Measurements from ENCODE around the gene PSMB11.

Gene PSMB11

GRCh38 chr14:23060536-23061260, 18.7 kb downstream of the PSMB11 start:
- DNase-seq (ENCODE audit: low read depth), result no peak

GRCh38 chr14:23062002-23062401, 20.0 kb downstream of the PSMB11 start:
- DNase-seq (ENCODE audit: low read depth), result peak; percentile 98

DNA sequence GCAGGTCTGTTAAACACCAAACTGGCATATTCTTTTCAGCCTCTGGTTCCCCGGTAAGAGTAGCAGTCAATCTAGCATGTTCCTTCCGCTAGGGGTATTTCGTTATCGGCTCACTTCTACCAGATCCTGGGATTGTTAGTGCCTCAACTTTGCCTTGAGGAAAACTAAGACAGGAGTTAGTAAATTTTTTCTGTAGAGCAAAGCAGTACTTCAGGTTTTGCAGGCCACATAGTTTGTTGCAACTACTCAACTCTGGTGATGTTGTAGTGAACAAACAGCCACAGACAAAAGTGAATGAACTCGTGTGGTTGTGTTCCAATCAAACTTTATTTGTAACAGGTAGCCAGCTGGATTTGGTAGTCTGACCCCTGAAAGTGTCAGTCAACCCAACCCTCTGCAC, 21.6 kb downstream of the PSMB11 start:
- DNase-seq (ENCODE audit: low read depth), result no peak

GRCh38 chr14:23066368-23066767, 24.4 kb downstream of the PSMB11 start:
- no peak for DNase-seq (ENCODE audit: low read depth)

- DNase-seq (ENCODE audit: low read depth), result no peak
Measured at GRCh38 chr14:23066855-23067744, 25.1 kb downstream of the PSMB11 start.

DNA sequence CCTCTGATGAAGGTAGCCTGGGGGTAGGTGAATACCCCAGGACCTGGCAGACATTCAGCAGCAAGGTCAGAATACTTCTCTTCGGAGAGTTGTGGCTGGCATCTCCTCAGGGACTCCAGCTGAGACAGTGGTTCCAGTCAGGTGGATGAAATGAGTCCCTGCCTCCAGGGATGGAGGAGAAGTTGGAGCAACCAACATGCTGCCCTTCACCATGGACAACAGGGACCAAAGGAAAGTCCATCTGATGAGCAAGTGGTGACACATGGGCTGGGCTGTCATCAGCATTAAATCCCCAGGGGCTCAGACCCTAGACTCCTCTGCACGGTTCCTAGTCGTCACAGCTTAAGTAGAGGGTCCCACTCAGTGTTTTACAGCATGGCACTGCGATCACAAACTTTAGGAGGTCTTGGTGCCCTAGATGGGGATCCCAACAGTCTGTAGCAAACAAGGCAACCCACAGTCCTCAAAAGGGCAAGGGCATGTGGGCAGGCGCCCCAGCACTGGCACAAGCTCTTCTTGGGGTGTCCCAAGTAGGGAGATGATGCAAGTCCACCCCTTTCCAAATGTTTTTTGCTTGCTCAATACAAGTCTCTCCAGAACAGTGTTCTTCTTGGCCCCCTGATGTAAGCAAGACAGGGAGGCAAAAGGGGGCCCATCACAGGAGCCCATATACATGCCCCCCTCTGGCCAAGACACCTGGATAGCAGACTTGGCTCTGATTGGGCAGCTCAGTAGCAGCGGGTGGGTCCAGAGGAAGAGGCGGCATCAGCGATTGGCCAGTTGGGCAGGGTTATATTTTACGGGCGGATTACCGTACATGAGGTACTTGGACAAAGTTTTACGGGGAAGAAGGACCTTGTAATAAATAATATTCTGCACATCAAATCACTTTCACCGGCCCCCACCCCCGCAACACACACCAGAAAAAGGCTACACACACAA, 26.1 kb downstream of the PSMB11 start:
- no peak for DNase-seq (ENCODE audit: low read depth)

DNA sequence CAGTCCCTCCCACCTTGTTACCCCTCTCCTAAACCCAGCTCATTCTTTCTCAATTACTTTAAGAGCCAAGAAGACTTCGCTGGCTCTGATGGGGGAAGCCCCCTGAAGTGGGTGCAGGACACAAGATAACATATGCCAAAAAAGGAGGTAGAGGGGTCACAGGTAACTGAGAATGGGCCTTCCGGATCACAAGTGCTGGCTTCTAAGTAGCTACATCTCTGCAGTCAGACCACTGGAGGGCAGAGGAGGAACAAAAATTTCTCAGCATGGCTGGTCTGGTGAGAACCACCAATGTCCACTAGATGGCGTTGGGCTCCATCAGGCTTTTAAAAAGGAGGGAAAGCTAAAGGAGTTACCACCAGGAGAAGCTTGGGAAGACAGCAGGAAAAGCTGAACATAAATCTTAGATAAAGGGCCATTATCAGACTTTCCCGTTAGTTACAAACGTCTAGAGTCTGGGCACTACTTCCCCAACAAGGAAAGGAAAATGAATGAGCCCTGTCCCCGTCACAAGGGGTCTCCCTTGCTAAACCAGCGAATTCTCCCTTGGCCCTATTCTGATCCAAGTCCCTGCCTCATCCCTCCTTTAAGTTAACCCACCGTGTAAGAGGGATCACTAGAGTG, 26.9 kb downstream of the PSMB11 start:
- peak; percentile 89 for DNase-seq (ENCODE audit: low read depth)

DNA sequence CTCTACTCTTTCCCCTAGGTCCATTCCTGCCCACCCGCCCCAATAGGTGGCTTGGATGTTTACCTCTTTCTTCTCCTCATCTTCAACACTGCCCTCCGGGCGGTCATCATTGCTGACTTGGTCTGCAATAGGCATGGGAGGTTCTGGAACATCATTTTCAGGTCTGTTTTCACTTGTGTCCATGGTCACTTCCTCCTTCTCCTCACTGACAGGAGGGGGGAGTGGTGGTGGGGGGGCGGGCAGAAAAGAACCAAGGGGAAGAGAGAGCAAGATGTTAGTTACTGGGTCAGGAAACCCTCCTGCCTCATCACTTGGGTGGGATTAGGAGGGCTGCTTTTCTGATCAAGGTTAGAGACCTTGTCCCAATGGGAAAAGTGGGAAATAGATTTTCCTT, 27.4 kb downstream of the PSMB11 start:
- DNase-seq (ENCODE audit: low read depth), result no peak

DNA sequence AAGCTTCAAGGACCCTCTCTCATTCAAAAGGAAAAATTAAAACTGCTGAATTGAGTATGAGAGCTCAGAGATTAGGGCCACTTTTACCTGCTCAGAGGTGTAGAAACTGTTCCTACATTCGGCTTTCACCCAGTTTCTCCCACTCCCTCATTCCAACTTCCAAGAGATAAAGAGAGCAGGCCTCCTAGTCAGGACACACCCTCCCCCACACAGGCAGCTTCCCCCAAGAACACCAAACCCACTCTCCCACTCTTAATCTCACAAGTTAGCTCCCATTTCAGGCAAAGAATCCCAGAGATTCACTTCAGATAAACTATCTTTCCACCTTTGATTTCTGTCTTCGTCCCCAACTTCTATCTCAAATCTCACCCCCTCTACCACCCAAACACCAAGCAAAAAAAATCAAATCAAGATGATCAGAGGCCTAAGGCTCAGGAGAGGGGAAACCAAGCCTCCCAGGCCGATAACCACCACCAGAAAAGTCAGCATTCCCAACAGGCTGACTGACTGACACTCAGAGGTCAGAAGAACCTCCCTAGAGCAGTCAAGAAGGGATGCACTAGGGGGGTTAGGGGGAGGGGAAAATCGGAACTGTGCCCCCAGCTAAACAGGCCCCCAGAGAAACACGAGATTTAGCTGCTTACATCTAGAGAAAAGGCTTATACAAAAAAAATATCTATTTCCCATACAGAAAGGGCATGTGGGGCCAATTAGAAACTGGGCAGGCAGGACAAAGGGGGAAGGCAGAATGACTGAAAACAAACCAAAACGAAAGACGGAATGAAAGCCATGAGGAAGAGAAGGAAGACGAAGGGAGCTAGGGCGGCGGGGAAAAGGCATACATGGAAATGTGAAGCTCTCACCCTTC, 28.5 kb downstream of the PSMB11 start:
- no peak for DNase-seq (ENCODE audit: low read depth)

DNA sequence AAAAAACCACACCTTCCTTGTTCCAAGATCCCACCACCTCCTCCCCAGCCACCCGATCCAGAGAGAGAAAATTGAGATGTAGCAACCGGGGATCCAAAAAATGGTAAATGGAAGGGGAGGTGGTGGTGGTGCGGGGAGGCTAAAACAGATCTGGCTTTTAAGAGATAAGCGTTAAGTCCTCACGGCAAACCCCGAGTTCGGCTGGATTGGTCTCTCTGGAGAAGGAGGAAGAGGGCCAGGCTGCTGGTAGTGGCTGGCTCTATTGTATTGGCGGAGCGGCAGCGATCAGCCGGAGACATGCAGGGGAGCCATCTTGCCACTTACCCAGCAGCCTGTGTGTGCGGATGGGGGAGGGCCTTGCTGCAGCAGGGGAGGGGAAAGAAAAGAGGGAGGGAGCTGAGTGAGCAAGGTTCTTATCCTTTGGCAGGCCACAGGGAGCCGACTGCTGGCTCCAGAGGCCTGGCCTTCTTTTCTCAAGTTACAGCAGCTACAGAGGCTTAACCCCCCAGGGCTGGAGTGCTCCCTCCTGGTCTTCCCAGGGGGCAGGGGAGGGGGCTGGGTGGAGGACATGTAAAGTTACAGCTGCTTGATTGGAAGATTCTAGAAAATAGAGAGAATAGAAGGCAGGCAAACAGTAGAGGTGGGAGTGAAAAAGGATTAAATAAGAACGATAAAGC, 29.4 kb downstream of the PSMB11 start:
- DNase-seq (ENCODE audit: low read depth), result peak; percentile 98

DNA sequence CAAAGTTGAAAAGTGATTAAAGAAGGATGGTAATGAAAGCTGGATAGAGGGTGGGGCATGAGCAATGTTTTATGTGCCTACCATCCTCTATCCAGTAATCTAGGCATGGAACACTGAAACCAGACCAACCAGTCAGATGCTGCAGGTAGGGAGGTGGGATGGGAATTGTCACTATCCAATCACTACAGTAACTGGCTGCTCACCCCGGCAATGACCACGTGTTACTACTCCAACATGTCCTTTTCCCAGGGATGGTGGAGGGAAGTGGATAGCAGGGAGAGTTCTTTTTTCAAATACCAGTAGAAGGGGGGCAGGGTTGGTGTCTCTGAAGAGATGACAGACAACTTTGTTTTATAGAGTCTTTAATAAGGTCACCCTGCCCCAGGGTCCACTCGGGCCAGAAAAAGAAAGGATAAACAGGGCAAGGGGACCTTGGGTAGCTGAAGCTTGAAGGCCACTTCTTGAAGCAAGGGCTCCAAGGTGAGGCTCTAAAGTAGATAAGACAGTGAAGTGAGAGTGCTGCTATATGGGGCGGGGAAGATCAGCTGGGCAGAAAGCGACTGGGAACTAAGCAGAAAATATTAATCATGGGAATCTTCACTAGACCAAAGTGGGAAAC, 30.0 kb downstream of the PSMB11 start:
- DNase-seq (ENCODE audit: low read depth), result no peak

DNA sequence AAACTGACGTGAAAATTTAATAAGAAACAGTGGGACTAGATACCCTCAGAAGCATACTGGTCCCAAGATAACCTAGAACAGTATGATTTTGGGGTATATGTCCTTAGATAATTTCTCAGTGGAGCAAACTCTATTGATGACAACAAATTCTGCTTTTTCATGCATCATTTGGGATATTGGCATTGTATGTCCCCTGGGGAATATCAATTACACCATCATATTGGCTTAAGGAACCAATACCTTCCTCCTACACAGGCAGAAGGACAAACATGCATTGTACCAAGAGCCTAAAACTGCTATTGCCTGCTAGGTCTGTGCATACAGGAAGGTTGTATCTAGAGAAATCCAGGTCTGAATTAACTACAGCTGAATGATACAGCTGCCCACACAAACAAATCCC, 32.9 kb downstream of the PSMB11 start:
- DNase-seq (ENCODE audit: low read depth), result no peak

- no peak for DNase-seq (ENCODE audit: low read depth)
Measured at GRCh38 chr14:23076785-23077408, 34.9 kb downstream of the PSMB11 start.

DNA sequence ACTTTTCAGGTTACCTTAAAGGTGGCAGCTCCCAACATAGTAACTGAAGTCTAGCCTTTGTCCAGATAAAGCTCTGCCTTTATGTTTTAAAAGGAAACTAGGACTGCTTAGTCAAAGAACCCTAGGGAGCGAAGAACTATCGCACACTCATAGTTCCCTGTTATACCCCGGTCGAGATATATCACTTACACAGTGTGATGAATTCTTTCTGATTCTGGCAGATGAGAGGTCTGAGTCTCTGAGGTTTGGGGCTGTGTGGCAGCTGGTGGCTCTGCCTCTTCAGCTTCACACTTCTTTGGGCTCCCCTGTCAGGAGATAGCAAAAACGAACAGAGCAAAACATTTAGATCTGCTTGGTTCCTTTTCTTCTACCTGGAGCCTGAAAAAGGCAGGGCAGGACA, 36.0 kb downstream of the PSMB11 start:
- DNase-seq (ENCODE audit: low read depth), result no peak

DNA sequence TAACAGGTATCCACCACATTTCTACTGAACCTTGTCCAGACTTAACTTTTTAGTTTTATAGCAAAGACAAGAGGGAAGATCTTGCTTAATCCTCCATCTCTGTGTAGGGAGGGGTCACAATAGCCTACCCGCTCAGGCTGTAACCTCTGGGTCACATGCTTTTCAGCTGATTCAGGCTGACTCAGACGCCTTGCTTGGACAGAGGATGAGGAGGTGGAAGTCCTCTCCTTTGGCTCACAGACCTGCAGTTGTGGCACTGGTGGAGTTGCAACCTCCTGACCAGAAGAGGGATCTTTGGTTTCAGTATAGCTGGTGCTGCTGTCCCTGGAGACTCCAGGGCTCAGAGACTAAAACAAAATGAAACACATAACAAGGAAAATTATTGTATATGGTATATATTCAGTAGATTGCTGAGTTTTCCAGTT, 36.7 kb downstream of the PSMB11 start:
- DNase-seq (ENCODE audit: low read depth), result peak; percentile 98

- peak; percentile 63 for DNase-seq (ENCODE audit: low read depth)
Measured at GRCh38 chr14:23079716-23080115, 37.7 kb downstream of the PSMB11 start.

DNA sequence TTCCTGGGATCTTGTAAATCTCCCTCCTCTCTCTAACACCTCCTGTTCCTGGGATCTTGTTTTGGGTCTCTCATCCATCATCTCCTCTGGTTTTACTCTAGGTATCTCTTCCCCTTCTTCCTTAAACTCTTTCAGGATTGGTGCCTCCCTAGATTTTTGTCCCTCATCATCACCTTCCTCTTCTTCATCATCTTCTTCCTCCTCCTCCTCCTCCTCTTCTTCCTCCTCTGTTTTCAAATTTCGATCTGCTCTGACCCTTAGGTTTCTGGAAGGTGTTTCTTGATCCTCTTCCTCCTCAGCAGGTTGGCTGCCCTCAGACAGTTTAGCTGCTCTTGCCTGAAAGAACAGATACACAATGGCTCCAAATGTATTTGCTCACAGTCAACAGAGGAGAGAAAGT, 38.5 kb downstream of the PSMB11 start:
- DNase-seq (ENCODE audit: low read depth), result no peak

GRCh38 chr14:23085458-23085857, 43.4 kb downstream of the PSMB11 start:
- DNase-seq (ENCODE audit: low read depth), result peak; percentile 59

- no peak for DNase-seq (ENCODE audit: low read depth)
Measured at GRCh38 chr14:23086565-23086964, 44.6 kb downstream of the PSMB11 start.
